H4 (cell line): ENCODE measurements around the gene MAPK8IP1. TPM values are rescaled to one million over a fixed set of nuclear protein-coding genes. Genes with fewer than 3 reads are reported as not detected.
"Not testable (repeated sequence)": the region's sequence is repeated elsewhere in the genome, so short reads cannot be mapped to it uniquely, and the experiment has no call there.

Experiments used
- DNase-seq: peaks from one replicate; pipeline ENCODE4 v3.0.0-alpha.2; 2015; ENCODE audit warnings: low spot score
- total RNA-seq: library from RNA; depleted of rRNA; stranded (reverse); fragments of >200 nt; shearing (Covaris generic); gene quantifications from 2 replicates; pipeline ENCODE4 v1.2.3, GENCODE V29; 2014

Gene MAPK8IP1
- total RNA-seq, 1 experiment from 2014 or later = 11.9 TPM

GRCh38 chr11:45889966-45890365 lies 4.5 kb downstream of the MAPK8IP1 start:
- DNase-seq = no peak

GRCh38 chr11:45890886-45891550 lies 5.6 kb downstream of the MAPK8IP1 start:
- no peak for DNase-seq

- no peak for DNase-seq
Measured at GRCh38 chr11:45892856-45893255, 7.4 kb downstream of the MAPK8IP1 start.

GRCh38 chr11:45894555-45895247 lies 9.2 kb downstream of the MAPK8IP1 start:
- DNase-seq = no peak

GRCh38 chr11:45895553-45896259 lies 10.3 kb downstream of the MAPK8IP1 start:
- no peak for DNase-seq

GRCh38 chr11:45896422-45896984 lies 11.1 kb downstream of the MAPK8IP1 start:
- peak; percentile 35 for DNase-seq

GRCh38 chr11:45897556-45897955 lies 12.1 kb downstream of the MAPK8IP1 start:
- DNase-seq = no peak

GRCh38 chr11:45899086-45899447 lies 13.6 kb downstream of the MAPK8IP1 start:
- no peak for DNase-seq

GRCh38 chr11:45899448-45900174 lies 14.2 kb downstream of the MAPK8IP1 start:
- peak; percentile 92 for DNase-seq

- DNase-seq = not testable (repeated sequence)
Measured at GRCh38 chr11:45900175-45900800, 14.8 kb downstream of the MAPK8IP1 start.

- no peak for DNase-seq
Measured at GRCh38 chr11:45900916-45901617, 15.6 kb downstream of the MAPK8IP1 start.

- no peak for DNase-seq
Measured at GRCh38 chr11:45901626-45902025, 16.2 kb downstream of the MAPK8IP1 start.

GRCh38 chr11:45902452-45903380 lies 17.3 kb downstream of the MAPK8IP1 start:
- DNase-seq = no peak

- no peak for DNase-seq
Measured at GRCh38 chr11:45904309-45904915, 19.0 kb downstream of the MAPK8IP1 start.

- no peak for DNase-seq
Measured at GRCh38 chr11:45905095-45905494, 19.6 kb downstream of the MAPK8IP1 start.

- DNase-seq = not testable (repeated sequence)
Measured at GRCh38 chr11:45905576-45905975, 20.1 kb downstream of the MAPK8IP1 start.

- DNase-seq = no peak
Measured at GRCh38 chr11:45906096-45906682, 20.7 kb downstream of the MAPK8IP1 start.

- DNase-seq = no peak
Measured at GRCh38 chr11:45906965-45907611, 21.6 kb downstream of the MAPK8IP1 start, which contains the start of gene FREY1. TSS of gene FREY1 (minus strand) at chr11:45907271. CDS start at chr11:45907245, 26 bp downstream.
